Measurements from ENCODE around the gene ALKBH4. TPM values are rescaled to one million over a fixed set of nuclear protein-coding genes. Genes with fewer than 3 reads are reported as not detected.

Gene ALKBH4
- total and polyA plus RNA-seq, 2 of the 4 experiments (the other 2 are of a cell fraction) = 6.1 to 7.4 TPM

GRCh38 chr7:102450242-102450641, 14.4 kb downstream of the ALKBH4 start:
- Histone ChIP-seq H3K9ac (ENCODE audit: low read depth, low read length) (no peak overlapping the region), H3K9me1 (ENCODE audit: insufficient read depth, low read length) (no peaks in the 10 kb centered on the region; the same call in 1 of the 2 replicates), H3K79me1 (ENCODE audit: low read depth in 1 of 2, low read length in 2 of 2) (peaks cover 0 to 15% of the 10 kb centered on the region in 2 experiments; a peak in 1 of 4 replicates), H3K4me3 (ENCODE audit: insufficient read depth, low read depth, low read length) (no peak overlapping the region), H3K14ac (replicated peaks; ENCODE audit: low read depth, low read length) (no peak overlapping the region), H3K27me3 (ENCODE audit: control insufficient read depth, insufficient read depth, low read length) (no peaks in the 10 kb centered on the region), H3K56ac (ENCODE audit: extremely low read depth, insufficient read depth, low read length) (no peak overlapping the region), H3K18ac (ENCODE audit: low read depth, low read length) (no peak overlapping the region), H3K9me3 (ENCODE audit: control insufficient read depth, insufficient read depth, low read length) (no peaks in the 10 kb centered on the region), H2BK20ac (ENCODE audit: low read depth, low read length) (no peak overlapping the region), H4K91ac (ENCODE audit: insufficient read depth, low read depth, low read length) (no peak overlapping the region), H4K20me1 (ENCODE audit: insufficient read depth, low read length) (peaks cover 4% of the 10 kb centered on the region; the same call in 1 of the 2 replicates), H3K27ac (ENCODE audit: insufficient read depth, low read length) (no peak overlapping the region), H2BK15ac (ENCODE audit: low read depth, low read length) (no peak overlapping the region), H2AFZ (replicated peaks; ENCODE audit: low read length, poor library complexity) (peak overlapping the region; percentile 43), H3K4me2 (ENCODE audit: low read depth, low read length) (no peak overlapping the region), H3K4ac (ENCODE audit: low read depth, low read length) (no peak overlapping the region), H3K4me1 (ENCODE audit: control insufficient read depth, insufficient read depth, low read length) (peaks cover 4% of the 10 kb centered on the region; the same call in 1 of the 2 replicates), H2AK9ac (replicated peaks; ENCODE audit: low read depth, low read length, poor library complexity) (no peak overlapping the region), H4K5ac (ENCODE audit: low read depth, low read length) (no peak overlapping the region), H4K8ac (ENCODE audit: low read depth in 2 of 2, low read length in 2 of 2) (no peak overlapping the region), H2AK5ac (ENCODE audit: low read depth, low read length) (no peak overlapping the region), H3K23ac (ENCODE audit: low read depth, low read length) (no peak overlapping the region), H2BK120ac (ENCODE audit: low read depth, low read length) (no peak overlapping the region), H2BK5ac (ENCODE audit: low read depth, low read length, poor library complexity, severe bottlenecking) (no peak overlapping the region), H3K36me3 (ENCODE audit: control insufficient read depth, insufficient read depth, low read length) (peaks cover 20% of the 10 kb centered on the region)
- no peak for ATAC-seq (ENCODE audit: low read depth)
- intact Hi-C loops (cut with micrococcal nuclease) (no loop called here), in situ Hi-C loops (cut with MboI; ENCODE audit: low sequenced_read_pairs) (no loop called here), dilution Hi-C loops (cut with HindIII; ENCODE audit: low sequenced_read_pairs, unreplicated experiment) (no loop called here)
- POLR2A ChIA-PET (ENCODE audit: unreplicated experiment) = no interaction called here
- TF ChIP-seq FOS (IDR thresholded peaks at IDR 0.05; ENCODE audit: low read depth, low read length) (no peak), RAD21 (IDR thresholded peaks at IDR 0.05; ENCODE audit: low read length) (no peak), MAFK (IDR thresholded peaks at IDR 0.05; ENCODE audit: low read depth, low read length) (no peak), BHLHE40 (IDR thresholded peaks at IDR 0.05; ENCODE audit: low read depth, low read length) (no peak)
- DNase-seq = no peak
- BruUV-seq (replicated peaks) = no TSS peak
- 100% methylated on average over 1 of the region's 6 CpGs; no CpG with 5 or more reads in 1 of the 2 experiments for WGBS, 2 experiments (ENCODE audit: extremely low coverage in 2 of 2, insufficient read length in 1 of 2)
- CTCF ChIA-PET = no interaction called here
